HepG2 (cell line): ENCODE measurements around the gene ANKRD42. TPM values are rescaled to one million over a fixed set of nuclear protein-coding genes. Genes with fewer than 3 reads are reported as not detected.
A peak's percentile ranks its signal among the peaks of the same experiment; 100 is the strongest.

ENCODE experiments used
- ARID2 ChIP-seq: sonication (generic); formaldehyde crosslinking; IDR thresholded peaks from 2 replicates; pipeline ENCODE4 v1.8.1; 2022; ENCODE audit warnings: mild to moderate bottlenecking, missing genetic modification reagents, borderline replicate concordance
- CEBPB ChIP-seq: IDR thresholded peaks from 2 replicates; pipeline ENCODE4 v1.6.1; 2011; ENCODE audit warnings: low read depth, low read length, improper control_type of control experiment, borderline replicate concordance
- CEBPG ChIP-seq: IDR thresholded peaks from 2 replicates; pipeline ENCODE4 v1.6.1; 2016
- CENPT ChIP-seq: sonication (generic); formaldehyde crosslinking; IDR thresholded peaks from 2 replicates; pipeline ENCODE4 v1.8.0; 2022; ENCODE audit warnings: low read depth, mild to moderate bottlenecking, moderate library complexity, missing genetic modification reagents
- E2F1 ChIP-seq: sonication (generic); formaldehyde crosslinking; IDR thresholded peaks from 2 replicates; pipeline ENCODE4 v1.5.0; 2020; ENCODE audit warnings: missing genetic modification reagents
- FOXK1 ChIP-seq: sonication (generic); formaldehyde crosslinking; IDR thresholded peaks from 2 replicates; pipeline ENCODE4 v1.4.0; 2020; ENCODE audit warnings: low read depth, missing genetic modification reagents, borderline replicate concordance
- KLF15 ChIP-seq: sonication (generic); formaldehyde crosslinking; IDR thresholded peaks from 2 replicates; pipeline ENCODE4 v1.8.1; 2023; ENCODE audit warnings: borderline replicate concordance, mild to moderate bottlenecking, inconsistent platforms, missing genetic modification reagents, mixed read lengths
- NFRKB ChIP-seq: fragments of 450-650 bp; IDR thresholded peaks from 2 replicates; pipeline ENCODE4 v1.6.1; 2017
- NRL ChIP-seq: sonication (generic); formaldehyde crosslinking; IDR thresholded peaks from 2 replicates; pipeline ENCODE4 v1.5.0; 2020; ENCODE audit warnings: missing genetic modification reagents, mild to moderate bottlenecking, moderate library complexity, borderline replicate concordance
- PRPF4 ChIP-seq: fragments of 200-400 bp; formaldehyde crosslinking; IDR thresholded peaks from 2 replicates; pipeline ENCODE4 v1.6.1; 2016; ENCODE audit warnings: low read length, low read depth; ENCODE audit not compliant: poor library complexity, severe bottlenecking
- SAP130 ChIP-seq: IDR thresholded peaks from 2 replicates; pipeline ENCODE4 v1.6.1; 2016; ENCODE audit warnings: low read depth
- SMARCC2 ChIP-seq: fragments of 450-650 bp; IDR thresholded peaks from 2 replicates; pipeline ENCODE4 v1.6.1; 2017; ENCODE audit warnings: antibody characterized with exemption, mild to moderate bottlenecking
- XRCC5 ChIP-seq: fragments of 200-400 bp; formaldehyde crosslinking; optimal IDR thresholded peaks from 2 replicates; pipeline ENCODE3; 2017; ENCODE audit warnings: mild to moderate bottlenecking, low read length
- ZNF20 ChIP-seq: sonication (generic); formaldehyde crosslinking; IDR thresholded peaks from 2 replicates; pipeline ENCODE4 v1.4.0; 2020; ENCODE audit warnings: mild to moderate bottlenecking, moderate library complexity, missing genetic modification reagents
- ZNF563 ChIP-seq: sonication (generic); formaldehyde crosslinking; IDR thresholded peaks from 2 replicates; pipeline ENCODE4 v1.8.0; 2022; ENCODE audit warnings: mild to moderate bottlenecking, moderate library complexity, missing genetic modification reagents
- ZSCAN29 ChIP-seq: sonication (generic); formaldehyde crosslinking; conservative IDR thresholded peaks from 2 replicates; pipeline ENCODE4 v1.4.0; 2020; ENCODE audit warnings: mild to moderate bottlenecking, missing genetic modification reagents
- polyA plus RNA-seq, 8 experiments: library from polyadenylated mRNA; depleted of rRNA in 3 of 8; stranded (reverse) in 7 of 8; unstranded in 1 of 8; fragments of >200 nt; fragmentation: Illumina TruSeq in 4 of 8; extraction: Trizol in 4 of 8; gene quantifications; 2 replicates each; pipeline versions ENCODE4 v1.2.1 to v1.2.3, GENCODE V29; 2011 to 2016; ENCODE audit warnings: low read depth in 4 of 8, missing spikeins in 1 of 8, mixed read lengths in 1 of 8; ENCODE audit not compliant: insufficient read depth in 1 of 8
- total RNA-seq, 5 experiments: library from RNA; depleted of rRNA; stranded (reverse); fragments of >200 nt; fragmentation: Illumina TruSeq; extraction: Trizol; gene quantifications; 2 replicates each; pipeline ENCODE4 v1.2.3, GENCODE V29; 2016; ENCODE audit warnings: low read depth in 1 of 5
- TF ChIP-seq, protein P1 (sequence below): sonication (generic); formaldehyde crosslinking; IDR thresholded peaks from 2 replicates; pipeline ENCODE4 v1.8.1; 2023; ENCODE audit warnings: mild to moderate bottlenecking, missing genetic modification reagents
- TF ChIP-seq, protein P2 (sequence below): sonication (generic); formaldehyde crosslinking; IDR thresholded peaks from 2 replicates; pipeline ENCODE4 v1.4.0; 2020; ENCODE audit warnings: mild to moderate bottlenecking, missing genetic modification reagents
- TF ChIP-seq, protein P3 (sequence below): sonication (generic); formaldehyde crosslinking; IDR thresholded peaks from 2 replicates; pipeline ENCODE4 v1.4.0; 2020; ENCODE audit warnings: missing genetic modification reagents
- TF ChIP-seq, protein P4 (sequence below): sonication (generic); formaldehyde crosslinking; IDR thresholded peaks from 2 replicates; pipeline ENCODE4 v1.4.0; 2020; ENCODE audit warnings: mild to moderate bottlenecking, missing genetic modification reagents

The ANKRD42 gene
- total and polyA plus RNA-seq, 2 of the 13 experiments (the other 11 are each of a cell fraction or from before 2014, with no cell fraction given), result 2.2 to 3.7 TPM

DNA sequence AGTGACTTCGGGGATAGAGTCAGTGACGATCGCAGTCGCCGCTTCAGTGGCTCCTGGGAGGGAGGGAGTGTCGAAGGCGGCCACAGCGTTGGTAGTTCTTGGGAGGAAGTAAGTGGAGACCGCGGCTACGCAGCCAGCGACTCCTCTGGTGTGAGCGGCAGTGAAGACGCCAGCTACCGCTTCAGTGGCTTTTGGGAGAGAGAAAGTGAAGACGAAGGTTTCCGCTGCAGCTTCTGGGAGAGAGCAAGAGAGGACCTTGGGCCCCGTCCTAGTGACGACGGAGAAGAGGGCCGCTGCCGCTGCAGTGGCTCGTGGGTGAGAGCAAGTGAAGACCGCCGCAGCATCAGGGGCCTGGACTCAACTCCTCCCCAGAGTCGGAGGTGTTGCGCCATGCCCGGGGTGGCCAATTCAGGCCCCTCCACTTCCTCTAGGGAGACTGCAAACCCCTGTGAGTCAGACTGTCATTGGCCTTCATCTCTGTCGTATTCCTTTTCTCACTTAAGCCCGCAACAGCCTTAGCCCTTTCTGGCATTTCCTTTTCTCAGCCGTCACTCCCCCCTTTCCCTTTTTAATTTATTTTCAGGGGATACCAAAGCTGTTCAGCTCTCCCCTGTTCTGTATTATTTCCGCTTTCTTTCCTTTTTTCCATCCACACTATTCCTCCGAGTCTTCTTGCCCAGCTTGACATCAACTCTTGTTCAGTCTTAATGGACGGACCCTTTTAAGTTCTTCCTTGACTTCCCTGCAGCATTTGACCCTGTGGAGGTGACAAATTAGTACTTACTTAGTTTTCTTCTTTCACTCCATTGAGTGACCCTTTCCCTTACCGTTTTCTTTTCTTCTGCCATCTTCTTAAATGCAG, 1.0 kb downstream of the ANKRD42 start (continued):
- TF ChIP-seq FOXK1 (peak; percentile 48; the same call in 1 of the 2 replicates), SAP130 (peak; percentile 41; the same call in 1 of the 2 replicates), ZNF563 (CRISPR knock-in tag) (0 out of 2 replicates have a peak, but pooled peaks have one; percentile 6), SMARCC2 (no peak), KLF15 (no peak), ZNF20 (CRISPR knock-in tag) (no peak), CEBPB (peak; percentile 89), PRPF4 (no peak), NFRKB (no peak), XRCC5 (peak; percentile 11), ZSCAN29 (CRISPR knock-in tag) (peak; percentile 99), CENPT (CRISPR knock-in tag) (no peak), ARID2 (CRISPR knock-in tag) (peak; percentile 92; the same call in 1 of the 2 replicates), CEBPG (peak; percentile 80), E2F1 (CRISPR knock-in tag) (no peak), NRL (CRISPR knock-in tag) (0 out of 2 replicates have a peak, but pooled peaks have one; percentile 47)
- TF ChIP-seq, protein P1, sequence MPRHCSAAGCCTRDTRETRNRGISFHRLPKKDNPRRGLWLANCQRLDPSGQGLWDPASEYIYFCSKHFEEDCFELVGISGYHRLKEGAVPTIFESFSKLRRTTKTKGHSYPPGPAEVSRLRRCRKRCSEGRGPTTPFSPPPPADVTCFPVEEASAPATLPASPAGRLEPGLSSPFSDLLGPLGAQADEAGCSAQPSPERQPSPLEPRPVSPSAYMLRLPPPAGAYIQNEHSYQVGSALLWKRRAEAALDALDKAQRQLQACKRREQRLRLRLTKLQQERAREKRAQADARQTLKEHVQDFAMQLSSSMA (CRISPR knock-in tag), result no peak
- TF ChIP-seq, protein P2, sequence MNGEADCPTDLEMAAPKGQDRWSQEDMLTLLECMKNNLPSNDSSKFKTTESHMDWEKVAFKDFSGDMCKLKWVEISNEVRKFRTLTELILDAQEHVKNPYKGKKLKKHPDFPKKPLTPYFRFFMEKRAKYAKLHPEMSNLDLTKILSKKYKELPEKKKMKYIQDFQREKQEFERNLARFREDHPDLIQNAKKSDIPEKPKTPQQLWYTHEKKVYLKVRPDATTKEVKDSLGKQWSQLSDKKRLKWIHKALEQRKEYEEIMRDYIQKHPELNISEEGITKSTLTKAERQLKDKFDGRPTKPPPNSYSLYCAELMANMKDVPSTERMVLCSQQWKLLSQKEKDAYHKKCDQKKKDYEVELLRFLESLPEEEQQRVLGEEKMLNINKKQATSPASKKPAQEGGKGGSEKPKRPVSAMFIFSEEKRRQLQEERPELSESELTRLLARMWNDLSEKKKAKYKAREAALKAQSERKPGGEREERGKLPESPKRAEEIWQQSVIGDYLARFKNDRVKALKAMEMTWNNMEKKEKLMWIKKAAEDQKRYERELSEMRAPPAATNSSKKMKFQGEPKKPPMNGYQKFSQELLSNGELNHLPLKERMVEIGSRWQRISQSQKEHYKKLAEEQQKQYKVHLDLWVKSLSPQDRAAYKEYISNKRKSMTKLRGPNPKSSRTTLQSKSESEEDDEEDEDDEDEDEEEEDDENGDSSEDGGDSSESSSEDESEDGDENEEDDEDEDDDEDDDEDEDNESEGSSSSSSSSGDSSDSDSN (CRISPR knock-in tag), result peak; percentile 84
- TF ChIP-seq, protein P3, sequence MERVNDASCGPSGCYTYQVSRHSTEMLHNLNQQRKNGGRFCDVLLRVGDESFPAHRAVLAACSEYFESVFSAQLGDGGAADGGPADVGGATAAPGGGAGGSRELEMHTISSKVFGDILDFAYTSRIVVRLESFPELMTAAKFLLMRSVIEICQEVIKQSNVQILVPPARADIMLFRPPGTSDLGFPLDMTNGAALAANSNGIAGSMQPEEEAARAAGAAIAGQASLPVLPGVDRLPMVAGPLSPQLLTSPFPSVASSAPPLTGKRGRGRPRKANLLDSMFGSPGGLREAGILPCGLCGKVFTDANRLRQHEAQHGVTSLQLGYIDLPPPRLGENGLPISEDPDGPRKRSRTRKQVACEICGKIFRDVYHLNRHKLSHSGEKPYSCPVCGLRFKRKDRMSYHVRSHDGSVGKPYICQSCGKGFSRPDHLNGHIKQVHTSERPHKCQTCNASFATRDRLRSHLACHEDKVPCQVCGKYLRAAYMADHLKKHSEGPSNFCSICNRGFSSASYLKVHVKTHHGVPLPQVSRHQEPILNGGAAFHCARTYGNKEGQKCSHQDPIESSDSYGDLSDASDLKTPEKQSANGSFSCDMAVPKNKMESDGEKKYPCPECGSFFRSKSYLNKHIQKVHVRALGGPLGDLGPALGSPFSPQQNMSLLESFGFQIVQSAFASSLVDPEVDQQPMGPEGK (CRISPR knock-in tag), result peak; percentile 72
- TF ChIP-seq, protein P4, sequence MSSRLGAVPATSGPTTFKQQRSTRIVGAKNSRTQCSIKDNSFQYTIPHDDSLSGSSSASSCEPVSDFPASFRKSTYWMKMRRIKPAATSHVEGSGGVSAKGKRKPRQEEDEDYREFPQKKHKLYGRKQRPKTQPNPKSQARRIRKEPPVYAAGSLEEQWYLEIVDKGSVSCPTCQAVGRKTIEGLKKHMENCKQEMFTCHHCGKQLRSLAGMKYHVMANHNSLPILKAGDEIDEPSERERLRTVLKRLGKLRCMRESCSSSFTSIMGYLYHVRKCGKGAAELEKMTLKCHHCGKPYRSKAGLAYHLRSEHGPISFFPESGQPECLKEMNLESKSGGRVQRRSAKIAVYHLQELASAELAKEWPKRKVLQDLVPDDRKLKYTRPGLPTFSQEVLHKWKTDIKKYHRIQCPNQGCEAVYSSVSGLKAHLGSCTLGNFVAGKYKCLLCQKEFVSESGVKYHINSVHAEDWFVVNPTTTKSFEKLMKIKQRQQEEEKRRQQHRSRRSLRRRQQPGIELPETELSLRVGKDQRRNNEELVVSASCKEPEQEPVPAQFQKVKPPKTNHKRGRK, result no peak
